DMS153 treated with DMSO at 0.1 percent for 48 hours (cell line): ENCODE measurements around the gene HOXB4.

Experiments
- DNase-seq: peaks from one replicate; lab custom pipeline; 2025; ENCODE audit not compliant: unreplicated experiment; lab: John Stamatoyannopoulos, UW

Gene HOXB4

GRCh38 chr17:48615047-48615962, 37.2 kb upstream of the HOXB4 start, which contains the start of gene HOXB8:
Gene HOXB8, minus strand, starts transcription at chr17:48615292. Its CDS starts 588 bp downstream, at chr17:48614704.
- DNase-seq = no peak

GRCh38 chr17:48613862-48614694, 35.9 kb upstream of the HOXB4 start:
- peak; percentile 16 for DNase-seq

GRCh38 chr17:48612854-48613691, 34.9 kb upstream of the HOXB4 start:
- DNase-seq = no peak

GRCh38 chr17:48612456-48612853, 34.3 kb upstream of the HOXB4 start:
- DNase-seq = no peak

GRCh38 chr17:48611681-48612455, 33.7 kb upstream of the HOXB4 start:
- DNase-seq = peak; percentile 59

- DNase-seq = peak; percentile 36
Measured at GRCh38 chr17:48611213-48611612, 33.1 kb upstream of the HOXB4 start.

- peak; percentile 73 for DNase-seq
Measured at GRCh38 chr17:48610282-48611211, 32.4 kb upstream of the HOXB4 start, which contains the start of gene HOXB7. Gene HOXB7, minus strand, starts transcription at chr17:48611017. Its CDS starts 99 bp downstream, at chr17:48610918.

GRCh38 chr17:48609759-48610281, 31.7 kb upstream of the HOXB4 start:
- DNase-seq = no peak

GRCh38 chr17:48609033-48609432, 30.9 kb upstream of the HOXB4 start:
- DNase-seq = no peak

GRCh38 chr17:48608494-48608834, 30.3 kb upstream of the HOXB4 start:
- no peak for DNase-seq

GRCh38 chr17:48606892-48607614, 28.9 kb upstream of the HOXB4 start:
- no peak for DNase-seq

- DNase-seq = no peak
Measured at GRCh38 chr17:48605991-48606891, 28.1 kb upstream of the HOXB4 start.

- no peak for DNase-seq
Measured at GRCh38 chr17:48605409-48605919, 27.3 kb upstream of the HOXB4 start.

GRCh38 chr17:48604770-48605329, 26.7 kb upstream of the HOXB4 start, which contains the start of gene HOXB6:
Gene HOXB6, minus strand, starts transcription at chr17:48604986. Its CDS starts 6,836 bp downstream, at chr17:48598150.
- no peak for DNase-seq

GRCh38 chr17:48603959-48604769, 26.0 kb upstream of the HOXB4 start:
- DNase-seq = no peak
